GM23338 (cell line): ENCODE results near the gene KCNMA1.

ENCODE experiments used
- CTCF ChIP-seq, 2 experiments: fragments of 200-600 bp in 1 of 2; sonication (generic) in 1 of 2; conservative IDR thresholded peaks; 2 replicates each; pipeline versions ENCODE4 v1.5.1 to v1.6.1; 2016 to 2017; ENCODE audit warnings: antibody characterized with exemption in 2 of 2, low read depth in 2 of 2, mild to moderate bottlenecking in 2 of 2, moderate library complexity in 1 of 2
- EZH2phosphoT487 ChIP-seq: fragments of 200-600 bp; sonication (generic); IDR thresholded peaks from one replicate; pipeline ENCODE4 v1.8.1; 2018; ENCODE audit warnings: antibody characterized with exemption; ENCODE audit not compliant: unreplicated experiment
- POLR2AphosphoS5 ChIP-seq: IDR thresholded peaks from 2 replicates; pipeline ENCODE4 v1.6.1; 2016; ENCODE audit warnings: antibody characterized with exemption, low read depth
- TF ChIP-seq, protein P1 (sequence below): IDR thresholded peaks from 2 replicates; pipeline ENCODE4 v1.6.1; 2016; ENCODE audit warnings: antibody characterized with exemption

GRCh38 chr10:77406764-77407430, 230.7 kb downstream of the KCNMA1 start:
- TF ChIP-seq CTCF (conservative IDR thresholded peaks at IDR 0.05; ENCODE audit: low read depth in 2 of 2) (no peak), POLR2AphosphoS5 (no peak), EZH2phosphoT487 (no peak)
- TF ChIP-seq, protein P1, sequence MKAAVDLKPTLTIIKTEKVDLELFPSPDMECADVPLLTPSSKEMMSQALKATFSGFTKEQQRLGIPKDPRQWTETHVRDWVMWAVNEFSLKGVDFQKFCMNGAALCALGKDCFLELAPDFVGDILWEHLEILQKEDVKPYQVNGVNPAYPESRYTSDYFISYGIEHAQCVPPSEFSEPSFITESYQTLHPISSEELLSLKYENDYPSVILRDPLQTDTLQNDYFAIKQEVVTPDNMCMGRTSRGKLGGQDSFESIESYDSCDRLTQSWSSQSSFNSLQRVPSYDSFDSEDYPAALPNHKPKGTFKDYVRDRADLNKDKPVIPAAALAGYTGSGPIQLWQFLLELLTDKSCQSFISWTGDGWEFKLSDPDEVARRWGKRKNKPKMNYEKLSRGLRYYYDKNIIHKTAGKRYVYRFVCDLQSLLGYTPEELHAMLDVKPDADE, result no peak
